D341Med (cell line): ENCODE results near the gene AGAP1.
"Not testable (repeated sequence)": the region's sequence is repeated elsewhere in the genome, so short reads cannot be mapped to it uniquely, and the experiment has no call there.

ENCODE experiments used
- DNase-seq: peaks from one replicate; pipeline ENCODE4 v3.0.0; 2012; ENCODE audit warnings: low spot score

The AGAP1 gene

DNA sequence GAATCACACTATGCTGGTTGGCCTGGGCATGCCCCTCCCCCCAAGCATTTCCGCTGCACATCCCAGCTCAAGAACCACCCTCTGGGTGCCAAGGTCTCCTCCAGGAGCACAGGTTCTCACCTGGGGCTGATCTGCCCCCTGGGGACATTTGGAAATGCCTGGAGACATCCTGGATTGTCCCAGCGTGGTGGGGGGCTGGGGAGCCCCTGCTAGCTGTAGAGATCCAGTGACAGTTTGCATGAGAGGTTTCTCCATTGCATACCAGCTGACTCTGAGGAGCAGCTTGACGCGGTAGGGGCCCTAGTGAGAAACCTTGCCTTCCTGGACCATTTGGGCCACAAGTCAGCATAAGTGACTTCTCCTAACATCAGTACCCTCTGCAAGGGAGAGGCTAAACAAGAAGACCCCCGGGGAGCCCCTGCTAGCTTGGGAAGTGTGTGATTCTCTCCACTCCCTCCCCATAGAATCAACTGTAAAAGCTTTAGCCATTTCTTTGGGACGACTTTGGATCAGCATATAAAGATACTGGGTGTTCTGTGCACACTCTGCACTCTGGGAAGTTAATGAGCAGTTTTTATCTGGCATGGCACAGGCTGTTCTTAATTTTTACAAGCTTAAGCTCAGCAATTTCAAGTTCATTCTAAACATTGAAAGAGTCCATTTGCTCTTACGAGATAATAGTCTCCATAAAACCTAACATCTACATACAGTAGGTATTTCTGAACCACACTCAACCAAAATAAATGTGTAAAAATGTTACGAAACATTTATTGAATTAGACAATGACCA, 580.2 kb downstream of the AGAP1 start:
- DNase-seq, result no peak

DNA sequence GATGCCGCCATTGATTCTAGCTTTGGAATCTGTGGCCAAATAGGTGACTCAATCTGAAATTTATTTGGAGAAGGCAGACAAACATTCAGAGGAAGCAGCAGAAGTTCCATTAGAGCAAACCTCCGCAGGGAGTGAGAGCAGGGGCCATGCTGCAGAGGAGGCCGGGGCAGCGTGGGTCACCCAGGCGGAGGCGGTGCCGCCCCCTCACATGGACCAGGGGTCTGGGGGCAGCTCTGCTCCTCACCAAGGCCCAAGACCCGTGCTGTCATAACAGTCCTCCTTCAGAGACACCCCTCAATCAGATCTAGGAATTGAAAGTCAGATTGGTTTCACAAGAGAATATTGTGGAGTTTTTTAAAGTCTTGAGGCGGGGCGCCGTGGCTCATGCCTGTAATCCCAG, 582.0 kb downstream of the AGAP1 start:
- no peak for DNase-seq

DNA sequence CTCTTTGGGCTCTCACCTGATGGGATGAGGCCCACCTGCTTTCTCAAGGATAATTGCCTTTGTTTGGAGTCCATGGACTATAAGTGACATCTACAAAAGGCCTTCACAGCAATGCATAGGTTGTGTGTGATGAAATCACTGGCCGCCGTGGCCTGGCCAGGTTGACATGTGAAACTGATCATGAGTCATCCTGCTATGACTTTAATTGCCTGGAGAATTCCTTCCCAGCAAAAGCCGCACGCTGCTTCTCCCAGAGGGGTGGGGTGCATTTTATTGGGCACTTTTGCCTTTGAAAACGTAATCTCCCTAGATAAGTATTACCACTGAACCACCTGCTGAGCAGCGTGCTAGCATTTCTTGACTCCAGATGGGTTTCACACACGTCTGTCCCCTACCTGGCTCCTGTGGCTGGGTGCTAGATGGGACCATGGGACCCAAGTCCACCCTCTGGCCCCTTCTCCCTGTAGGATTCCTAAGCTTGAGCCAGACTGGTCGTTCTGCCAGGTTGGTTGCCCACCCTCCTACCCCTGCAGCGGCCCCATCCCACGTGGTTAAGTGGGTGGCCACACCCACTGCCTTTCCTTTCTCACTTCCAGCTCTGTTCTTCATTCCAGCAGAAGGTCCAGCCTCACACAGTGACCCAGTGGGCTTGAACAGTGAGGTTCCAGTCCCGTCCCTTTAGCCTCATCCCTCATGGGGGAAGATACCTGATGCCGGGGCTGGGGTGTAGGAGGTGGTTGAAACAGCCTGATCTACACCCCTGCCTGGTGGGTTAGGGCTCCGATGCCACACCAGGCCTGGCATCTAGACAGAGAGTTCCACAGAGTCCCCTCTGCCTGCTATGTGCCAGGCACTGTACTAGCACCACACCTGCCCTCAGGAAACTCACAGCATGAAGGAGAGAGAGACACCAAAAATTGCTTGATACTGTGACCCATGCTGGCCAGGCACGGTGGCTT, 584.7 kb downstream of the AGAP1 start:
- no peak for DNase-seq

DNA sequence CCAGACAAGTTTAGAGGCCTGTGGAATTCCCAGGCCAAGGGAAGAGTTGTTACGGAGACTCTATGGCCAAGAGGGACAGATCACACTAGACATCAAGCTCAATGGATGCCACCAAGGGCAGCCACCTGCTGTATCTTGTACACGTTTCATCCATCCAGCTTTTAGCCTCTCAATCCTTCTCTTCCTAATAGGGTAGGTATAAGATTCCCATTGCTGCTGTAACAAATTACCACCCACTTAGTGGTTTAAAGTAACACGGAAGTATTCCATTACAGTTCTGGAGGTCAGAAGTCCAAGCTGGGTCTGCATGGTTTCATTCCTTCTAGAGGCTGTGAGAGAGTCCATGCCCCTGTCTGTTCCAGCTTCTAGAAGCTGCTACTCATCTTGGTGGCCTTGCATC, 586.6 kb downstream of the AGAP1 start:
- no peak for DNase-seq

DNA sequence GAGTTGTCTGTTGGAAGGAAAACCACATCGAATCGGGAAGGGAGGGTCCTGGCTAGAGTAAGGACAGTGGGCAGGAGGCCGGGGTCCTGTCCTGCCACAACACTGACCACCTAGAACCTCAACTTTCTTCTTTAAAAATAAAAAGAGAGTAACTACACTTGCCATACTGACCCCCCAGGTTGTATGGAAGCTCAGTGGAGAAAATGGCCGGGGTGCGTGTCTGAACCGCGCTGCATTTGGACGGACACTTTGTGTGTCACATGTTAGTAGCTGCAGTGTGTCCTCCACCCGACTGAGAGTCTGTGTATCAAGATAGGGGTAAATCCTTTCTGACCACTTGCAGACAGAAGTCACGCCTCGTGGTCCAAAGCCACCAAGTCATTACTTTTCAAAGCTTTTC, 587.3 kb downstream of the AGAP1 start:
- DNase-seq, result no peak

DNA sequence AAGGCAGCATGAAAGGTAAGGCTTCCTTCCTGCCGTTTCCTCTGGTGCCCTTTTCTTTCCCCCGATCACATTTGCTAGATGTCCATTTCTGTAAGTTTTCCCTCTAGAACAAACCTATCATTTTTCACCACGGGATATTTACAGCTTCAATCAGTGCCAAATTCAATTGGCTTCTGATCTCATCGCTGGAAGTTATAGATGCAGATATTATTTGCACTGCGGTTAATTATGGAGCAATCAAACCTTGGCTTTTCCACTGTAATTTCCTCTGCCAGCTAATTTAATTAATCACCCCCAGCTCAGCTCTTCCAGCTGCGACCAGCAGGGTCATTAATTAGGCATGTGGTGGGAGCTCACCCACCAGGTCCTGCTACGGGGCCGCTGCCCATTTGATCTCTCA, 588.2 kb downstream of the AGAP1 start:
- no peak for DNase-seq

DNA sequence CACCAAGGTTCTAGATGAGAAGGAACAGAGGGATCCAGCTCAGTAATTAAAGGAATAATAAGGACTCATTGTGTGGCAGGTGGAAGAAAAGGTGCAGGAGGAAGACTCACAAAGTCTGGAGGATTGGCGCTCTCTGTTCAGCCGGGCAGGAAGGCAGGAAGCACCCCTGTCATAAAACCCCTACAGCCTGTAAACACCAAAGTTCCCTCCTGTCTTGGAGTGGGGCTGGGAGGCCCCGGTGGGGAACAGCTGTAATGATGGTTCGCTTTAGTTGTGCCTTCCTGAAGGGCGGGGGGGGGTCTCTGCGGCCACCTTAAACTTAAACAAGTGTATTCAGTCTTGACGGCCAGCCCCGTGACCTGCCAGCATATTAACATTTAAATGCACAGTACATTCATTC, 590.1 kb downstream of the AGAP1 start:
- DNase-seq, result no peak

DNA sequence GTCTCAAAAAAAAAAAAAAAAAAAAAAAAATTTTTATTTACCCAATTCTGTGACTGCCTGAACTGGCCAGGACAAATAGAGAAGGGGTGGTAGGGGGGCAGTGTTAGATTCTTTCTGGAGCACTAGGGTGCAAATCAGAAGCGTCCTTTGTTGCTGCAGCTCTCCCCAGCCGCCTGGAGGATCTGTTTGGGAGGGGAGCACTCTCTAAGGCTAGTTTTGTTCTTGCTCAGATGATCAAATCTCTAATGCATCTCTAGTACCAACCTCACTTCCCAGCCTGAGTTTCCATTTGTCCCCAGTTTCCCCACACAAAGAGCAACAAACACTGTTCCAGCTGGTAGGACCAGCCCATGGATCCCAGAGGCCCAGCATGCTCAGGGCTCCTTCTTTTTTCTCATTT, 591.4 kb downstream of the AGAP1 start:
- no peak for DNase-seq

DNA sequence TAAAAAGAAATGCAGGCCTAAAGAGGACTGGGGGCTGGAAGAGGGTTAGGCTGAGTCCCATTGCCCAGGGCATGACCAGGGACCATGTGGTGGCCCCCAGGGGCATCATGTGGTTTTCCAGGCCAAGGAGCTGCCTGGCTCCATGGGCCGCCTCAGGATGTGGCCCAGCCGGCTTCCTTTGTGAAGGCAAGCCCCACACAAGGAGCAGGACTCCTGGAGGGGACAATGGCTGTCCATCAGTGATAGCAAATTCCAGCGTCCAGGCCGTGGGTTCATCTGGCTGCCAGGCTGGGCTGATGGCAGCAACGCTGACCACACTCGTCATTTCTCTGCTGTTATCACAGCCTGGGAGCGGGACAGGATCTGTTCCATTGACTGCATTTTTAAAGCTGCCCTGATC, 591.8 kb downstream of the AGAP1 start:
- DNase-seq, result no peak

DNA sequence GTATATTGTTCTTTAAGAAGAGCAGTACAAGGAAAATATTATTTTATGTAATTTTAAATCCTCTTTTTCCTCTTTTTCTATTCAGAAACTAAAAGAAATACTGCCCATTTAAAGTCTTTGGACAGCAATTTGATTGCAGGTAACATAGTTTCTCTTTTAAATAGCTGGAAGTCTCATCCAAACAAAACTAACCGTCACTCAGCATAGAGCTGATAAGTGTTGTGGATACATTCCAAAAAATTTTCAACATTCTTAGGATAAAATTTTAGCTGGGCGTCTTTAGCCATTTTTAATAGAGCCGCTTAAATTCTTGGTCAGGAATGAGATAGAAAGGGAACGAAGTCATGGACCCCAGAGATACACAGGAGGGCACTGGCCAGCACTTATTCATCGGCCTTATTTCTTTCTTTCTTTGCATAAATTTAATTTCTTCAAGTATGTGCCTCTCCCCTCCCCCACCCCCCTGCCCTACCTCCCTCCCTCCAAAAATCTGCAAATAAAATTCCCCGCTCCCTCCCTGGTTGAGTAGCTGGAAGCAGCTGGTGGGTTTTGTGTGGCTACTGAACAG, 592.6 kb downstream of the AGAP1 start:
- no peak for DNase-seq

DNA sequence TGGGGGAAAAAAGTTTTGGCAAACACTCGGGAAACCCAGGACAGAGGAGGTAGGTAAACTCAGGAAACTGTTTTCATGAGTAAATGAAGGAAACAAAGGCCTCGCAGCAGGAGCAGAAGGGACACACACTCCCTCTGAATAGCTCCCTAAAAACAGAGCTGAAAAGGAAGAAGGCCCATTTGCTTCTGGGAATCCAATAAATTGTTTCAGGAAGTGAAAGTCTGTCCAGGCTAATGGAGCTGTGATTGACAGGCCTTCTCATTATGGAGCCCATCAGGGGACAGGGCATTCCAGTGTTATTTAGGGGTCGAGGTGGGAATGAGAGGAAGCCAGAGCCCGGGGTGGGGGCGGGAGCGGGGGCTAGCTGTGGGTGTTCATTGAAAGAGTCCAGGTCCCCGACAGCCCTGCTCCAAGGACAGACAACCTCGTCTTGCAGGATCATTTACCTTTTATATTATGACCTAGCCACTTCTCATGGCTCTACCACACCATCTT, 593.2 kb downstream of the AGAP1 start:
- DNase-seq, result no peak

DNA sequence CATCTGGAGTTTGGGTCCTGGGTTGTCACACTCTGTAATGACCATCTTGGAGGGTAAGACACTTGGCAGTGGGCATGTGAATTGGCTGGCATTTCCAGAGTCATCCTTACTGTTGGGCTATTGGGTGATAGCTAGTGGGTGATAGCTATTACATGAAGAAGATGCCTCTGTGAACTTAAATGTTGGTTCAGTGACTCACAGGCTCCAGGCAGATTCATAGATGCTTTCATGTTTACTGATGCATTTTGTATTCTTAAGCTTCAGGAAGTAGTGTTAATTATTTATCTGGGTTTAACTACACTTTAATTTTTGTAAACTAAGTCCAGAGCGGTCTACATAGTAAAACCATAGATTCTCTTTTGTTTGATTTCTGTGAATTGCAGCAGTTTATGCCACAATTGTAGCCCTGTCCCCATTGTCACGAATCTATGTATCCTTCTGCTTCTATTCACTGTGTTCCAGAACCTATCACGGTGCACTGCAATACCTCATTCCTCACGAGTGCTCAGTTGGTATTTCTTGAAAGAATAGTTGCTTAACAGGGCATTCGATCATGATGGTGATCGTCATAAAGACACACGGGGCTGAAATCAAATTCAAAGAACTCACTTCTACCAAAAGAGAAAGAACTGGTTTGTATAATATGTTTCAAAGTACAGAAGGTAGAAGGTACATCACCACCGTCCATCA, 594.7 kb downstream of the AGAP1 start:
- no peak for DNase-seq

DNA sequence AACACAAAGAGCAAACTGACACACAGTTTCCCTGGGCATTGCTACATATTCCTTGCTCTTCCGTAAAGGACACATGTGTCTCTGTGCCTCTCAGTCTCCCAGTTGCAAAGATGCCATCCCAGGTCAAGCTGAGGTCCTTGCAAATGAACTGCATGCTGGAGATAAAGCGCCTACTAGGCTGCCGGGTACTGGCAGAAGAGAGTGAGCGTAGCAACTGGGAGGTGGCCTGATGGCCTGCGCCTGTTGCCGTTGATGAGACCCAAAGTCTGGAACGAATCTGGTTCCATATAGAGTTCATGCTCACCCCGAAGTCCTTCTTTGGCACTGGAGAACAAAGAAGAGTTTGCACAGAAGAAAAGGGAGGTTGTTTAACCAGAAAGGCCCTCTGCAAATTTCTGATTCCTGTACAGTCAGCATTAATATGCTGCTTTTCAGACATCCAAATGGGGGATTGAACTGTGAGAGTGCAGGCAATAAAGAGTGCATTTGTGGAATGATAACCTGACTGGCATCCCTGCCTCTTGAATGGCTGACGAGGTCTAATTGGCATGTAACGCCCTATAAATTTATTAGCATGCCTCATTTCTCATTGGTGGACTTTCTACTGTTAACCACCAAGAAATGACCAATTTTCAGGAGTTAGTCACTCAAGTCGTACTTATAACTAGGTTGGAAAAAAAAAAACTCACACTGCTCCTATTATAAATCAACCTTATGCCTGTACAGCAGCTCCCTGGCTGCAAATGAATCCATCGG, 595.6 kb downstream of the AGAP1 start:
- no peak for DNase-seq

DNA sequence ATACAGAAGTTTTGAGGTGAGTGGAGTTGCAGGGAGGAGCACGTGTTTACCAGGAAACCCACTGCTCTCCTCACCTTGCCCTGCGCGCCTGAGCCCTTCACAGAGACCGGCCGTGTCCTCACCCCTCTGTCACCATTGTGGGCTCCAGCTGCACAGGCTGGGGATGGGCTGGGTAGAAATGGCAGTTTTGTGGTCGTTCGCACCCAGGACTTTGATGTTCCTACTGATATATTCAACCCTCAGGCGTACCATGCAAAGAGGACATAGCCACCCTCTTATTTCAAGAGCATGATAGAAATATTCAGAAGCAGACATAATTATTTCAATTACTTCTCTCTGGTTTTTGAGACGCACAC, 596.2 kb downstream of the AGAP1 start:
- no peak for DNase-seq

DNA sequence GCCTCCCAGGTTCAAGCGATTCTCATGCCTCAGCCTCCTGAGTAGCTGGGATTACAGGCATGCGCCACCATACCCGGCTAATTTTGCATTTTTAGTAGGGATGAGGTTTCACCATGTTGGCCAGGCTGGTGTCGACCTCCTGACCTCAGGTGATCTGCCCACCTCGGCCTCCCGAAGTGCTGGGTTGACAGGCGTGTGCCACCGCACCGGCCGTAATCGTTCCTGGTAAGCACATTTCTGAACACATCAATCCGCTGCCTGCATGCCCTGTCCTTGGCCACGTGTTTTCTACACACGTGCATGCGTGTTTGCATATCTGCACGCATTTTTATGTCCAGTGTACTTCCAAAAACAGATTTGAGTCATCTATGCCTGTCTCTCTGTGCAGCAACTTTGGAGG, 597.0 kb downstream of the AGAP1 start:
- DNase-seq, result not testable (repeated sequence)

DNA sequence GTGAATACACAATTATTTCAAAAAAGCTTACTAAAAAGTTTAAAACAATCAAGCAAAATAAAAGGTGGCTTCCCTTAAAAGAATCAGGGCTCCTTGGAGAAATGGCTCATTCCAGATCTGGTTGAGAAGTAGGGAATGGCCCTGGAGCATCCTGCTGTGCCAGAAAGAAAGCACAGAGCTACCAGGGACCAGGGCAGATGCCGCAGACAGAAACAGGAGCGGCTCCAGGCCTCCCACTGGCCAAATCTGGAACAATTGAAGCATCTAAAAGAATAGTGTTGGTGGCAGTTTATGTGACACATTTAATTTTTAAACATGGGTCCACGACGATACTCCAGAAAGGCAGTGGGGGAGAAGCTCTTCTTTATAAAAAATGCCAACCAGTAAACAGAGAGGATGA, 598.9 kb downstream of the AGAP1 start:
- DNase-seq, result no peak

DNA sequence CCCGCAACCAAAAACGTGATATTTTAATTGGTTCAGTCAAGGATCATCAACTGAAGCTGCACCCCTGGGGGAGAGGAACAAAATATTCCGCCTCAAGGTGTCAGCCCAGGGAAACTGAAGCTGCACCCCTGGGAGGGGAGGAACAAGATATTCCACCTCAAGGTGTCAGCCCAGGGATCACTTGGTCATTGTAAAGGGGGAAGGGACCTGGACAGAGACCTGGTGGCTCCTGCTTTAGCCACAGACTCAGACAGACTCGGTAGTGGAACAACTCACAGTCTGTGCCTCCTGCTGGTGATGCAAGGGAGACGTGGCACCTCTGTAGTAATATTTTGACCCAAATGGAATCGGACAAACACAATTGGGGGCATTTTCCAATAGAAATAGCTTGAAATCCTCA, 599.3 kb downstream of the AGAP1 start:
- no peak for DNase-seq

DNA sequence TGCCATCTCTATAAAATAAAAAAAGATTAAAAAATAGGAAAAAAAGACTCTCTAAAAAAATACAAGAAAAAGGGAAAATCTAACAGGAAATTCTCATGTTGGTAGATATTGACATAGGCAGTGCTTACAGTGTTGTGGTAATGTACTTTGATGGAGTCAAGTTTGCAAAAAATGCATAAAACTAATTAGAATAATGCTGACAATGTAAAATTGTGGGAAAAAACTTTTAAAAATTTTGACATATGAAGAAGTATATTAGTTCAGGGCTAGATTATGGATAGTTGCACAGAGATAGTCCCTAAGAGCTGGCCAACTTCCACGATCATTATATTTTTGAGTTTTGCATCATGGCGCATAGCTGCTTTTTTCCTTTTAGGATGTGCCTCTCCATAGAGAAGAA, 601.7 kb downstream of the AGAP1 start:
- DNase-seq, result no peak

DNA sequence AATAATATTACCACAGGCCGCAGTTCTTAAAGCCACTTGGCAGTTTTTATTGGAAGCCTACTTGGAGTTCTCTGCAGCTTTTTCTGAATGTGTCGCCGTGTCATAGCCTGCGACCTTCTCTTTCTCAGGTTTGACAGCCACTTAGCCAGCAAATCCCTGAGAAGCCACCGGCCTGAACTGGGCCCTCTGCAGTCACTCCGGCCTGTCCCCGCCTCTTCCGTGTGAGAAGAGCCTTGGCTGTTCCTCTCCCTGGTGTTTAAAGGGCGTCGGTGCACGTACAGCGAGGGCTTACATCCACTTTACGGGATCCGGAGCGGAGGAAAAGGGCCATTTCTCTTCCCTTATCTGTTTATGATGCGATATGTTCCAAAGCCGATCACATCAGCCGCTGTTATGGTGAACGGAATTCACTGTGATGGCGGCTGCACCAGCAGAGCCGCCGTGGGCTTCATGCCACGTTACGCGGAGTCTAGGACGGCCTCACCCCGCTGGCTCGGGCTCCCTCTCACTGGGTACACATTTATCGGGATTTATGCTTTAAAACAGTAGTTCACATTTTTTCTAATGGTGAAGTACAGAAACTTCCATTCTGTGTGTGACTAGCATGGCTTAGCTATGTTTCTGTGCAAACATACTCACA, 607.6 kb downstream of the AGAP1 start:
- no peak for DNase-seq

DNA sequence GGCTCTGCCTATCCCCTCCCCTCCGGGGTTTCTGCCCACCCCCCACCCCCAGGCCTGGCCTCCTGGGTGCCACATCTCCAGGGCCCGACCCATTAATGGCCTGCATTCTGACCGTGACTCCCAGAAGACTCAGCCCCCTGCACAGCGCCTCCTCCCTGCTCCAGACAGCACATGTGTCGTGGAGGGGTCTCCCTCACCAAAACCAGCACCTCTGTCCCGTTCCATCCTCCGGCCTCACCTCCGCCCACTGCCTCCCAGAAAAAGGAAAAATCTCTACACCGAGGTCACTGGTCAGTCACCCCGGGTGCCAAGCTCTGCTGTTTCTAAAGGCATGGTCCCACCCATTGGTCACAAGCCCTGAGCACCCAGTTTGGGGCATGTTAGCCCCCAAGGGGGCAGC, 609.1 kb downstream of the AGAP1 start:
- DNase-seq, result no peak

DNA sequence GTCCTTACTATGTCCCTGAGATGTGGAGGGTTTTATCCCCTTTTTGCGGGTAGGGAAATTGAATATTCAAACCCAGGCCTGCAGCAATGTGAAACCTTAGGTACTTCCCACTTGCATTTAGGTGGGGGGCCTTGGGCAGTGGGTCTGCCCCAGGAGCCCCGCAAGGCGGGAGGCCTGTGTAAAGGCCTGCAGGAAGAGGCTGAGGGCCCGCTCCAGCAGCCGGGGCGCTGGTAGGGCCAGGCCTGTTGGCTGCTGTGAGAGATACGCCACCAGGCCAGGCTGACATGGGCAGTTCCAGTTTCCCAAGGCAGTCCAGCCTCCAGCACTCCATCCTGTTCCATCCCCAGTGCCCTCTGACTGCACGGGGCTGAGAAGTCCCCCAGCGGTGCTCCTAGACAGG, 610.1 kb downstream of the AGAP1 start:
- no peak for DNase-seq
